HuH-7.5 (cell line): ENCODE measurements around the gene CETN1.

Experiments used
- DNase-seq: peaks from one replicate; pipeline ENCODE4 v3.0.0; 2011; ENCODE audit warnings: low spot score

The CETN1 gene

GRCh38 chr18:576924-577323, 3.3 kb upstream of the CETN1 start:
- no peak for DNase-seq

GRCh38 chr18:577643-578375, 2.4 kb upstream of the CETN1 start:
- no peak for DNase-seq

- no peak for DNase-seq
Observed at GRCh38 chr18:579238-579637, 942 bp upstream of the CETN1 start.

GRCh38 chr18:581096-581495, 916 bp downstream of the CETN1 start:
- no peak for DNase-seq

GRCh38 chr18:582465-582864, 2.3 kb downstream of the CETN1 start:
- DNase-seq, result no peak

- DNase-seq, result no peak
Observed at GRCh38 chr18:595068-595467, 14.9 kb downstream of the CETN1 start.

- no peak for DNase-seq
Observed at GRCh38 chr18:595571-595970, 15.4 kb downstream of the CETN1 start.

GRCh38 chr18:596288-596881, 16.2 kb downstream of the CETN1 start:
- peak; percentile 41 for DNase-seq

- DNase-seq, result no peak
Observed at GRCh38 chr18:598124-598589, 18.0 kb downstream of the CETN1 start.

GRCh38 chr18:600107-600506, 19.9 kb downstream of the CETN1 start:
- no peak for DNase-seq

GRCh38 chr18:604771-605170, 24.6 kb downstream of the CETN1 start:
- no peak for DNase-seq

- DNase-seq, result no peak
Observed at GRCh38 chr18:607930-608329, 27.8 kb downstream of the CETN1 start.

GRCh38 chr18:610214-610928, 30.2 kb downstream of the CETN1 start:
- DNase-seq, result no peak

GRCh38 chr18:612156-612555, 32.0 kb downstream of the CETN1 start:
- DNase-seq, result no peak

GRCh38 chr18:614193-614592, 34.0 kb downstream of the CETN1 start:
- DNase-seq, result no peak

- no peak for DNase-seq
Observed at GRCh38 chr18:615092-615521, 34.9 kb downstream of the CETN1 start.

GRCh38 chr18:615773-616172, 35.6 kb downstream of the CETN1 start:
- no peak for DNase-seq

- DNase-seq, result no peak
Observed at GRCh38 chr18:616380-616995, 36.3 kb downstream of the CETN1 start.

GRCh38 chr18:617970-618504, 37.9 kb downstream of the CETN1 start:
- no peak for DNase-seq

- DNase-seq, result no peak
Observed at GRCh38 chr18:618618-619017, 38.4 kb downstream of the CETN1 start.

GRCh38 chr18:621291-622043, 41.3 kb downstream of the CETN1 start:
- DNase-seq, result no peak

- no peak for DNase-seq
Observed at GRCh38 chr18:622289-622688, 42.1 kb downstream of the CETN1 start.
